GM12878 (cell line): ENCODE data around the gene THRB. TPM values are rescaled to one million over a fixed set of nuclear protein-coding genes. Genes with fewer than 3 reads are reported as not detected.
"Not testable (repeated sequence)": the region's sequence is repeated elsewhere in the genome, so short reads cannot be mapped to it uniquely, and the experiment has no call there.

Experiments
- ATAC-seq: fragments of 200-7000 bp; cut with Tn5 transposase; 3 replicates; pipeline ENCODE4 v1.9.1; 2020; ENCODE audit warnings: mild to moderate bottlenecking, moderate library complexity
- BruUV-seq: library from RNA; stranded (reverse); fragments of 400-500 nt; replicated peaks from 2 replicates; lab custom pipeline; 2021; lab: Mats Ljungman, UMichigan
- CTCF ChIA-PET: fragments of 300-600 bp; sonication (Branson Sonifier 250); formaldehyde crosslinking; extraction: SDS; loops from one replicate; lab custom pipeline; 2021; ENCODE audit warnings: inconsistent platforms; lab: Yijun Ruan, JAX
- POLR2A ChIA-PET: fragments of 350-600 bp; formaldehyde crosslinking; extraction: SDS; loops from one replicate; lab custom pipeline; 2021; ENCODE audit warnings: inconsistent platforms; lab: Charles Lee
- RAD21 ChIA-PET: fragments of 300-600 bp; sonication (Branson Sonifier 250); formaldehyde crosslinking; loops from one replicate; lab custom pipeline; 2023; ENCODE audit warnings: antibody characterized with exemption; ENCODE audit not compliant: unreplicated experiment; lab: Charles Lee
- SMC1A ChIA-PET: fragments of 300-600 bp; sonication (Branson Sonifier 250); formaldehyde crosslinking; loops from one replicate; lab custom pipeline; 2023; ENCODE audit not compliant: unreplicated experiment, uncharacterized antibody; lab: Charles Lee
- DNase-seq: peaks from one replicate; pipeline ENCODE4 v3.0.0-alpha.2; 2011; ENCODE audit warnings: low read depth, low spot score
- FAIRE-seq: peaks from 3 replicates; lab custom pipeline; 2011; peaks lifted over from hg19 to GRCh38; lab: Jason Lieb, UNC
- H2AFZ ChIP-seq: 2 replicates; pipeline ENCODE4 v1.6.0; 2011; ENCODE audit warnings: low read depth, low read length, control low read depth; ENCODE audit not compliant: control insufficient read depth
- H3K27ac ChIP-seq: 2 replicates; pipeline ENCODE4 v1.5.1; 2011; ENCODE audit warnings: control low read depth; ENCODE audit not compliant: control insufficient read depth, insufficient read depth
- H3K27me3 ChIP-seq, 2 experiments: replicated peaks in 1 of 2; 2 replicates each; pipeline versions ENCODE4 v1.6.0 to v1.6.1; 2011; ENCODE audit warnings: low read length in 1 of 2; ENCODE audit not compliant: control insufficient read depth in 2 of 2, insufficient read depth in 2 of 2
- H3K36me3 ChIP-seq, 2 experiments: 2 replicates each; pipeline ENCODE4 v1.5.1; 2011; ENCODE audit warnings: low read length in 1 of 2; ENCODE audit not compliant: control insufficient read depth in 2 of 2, insufficient read depth in 2 of 2
- H3K4me1 ChIP-seq: 2 replicates; pipeline ENCODE4 v1.6.1; 2011; ENCODE audit warnings: mild to moderate bottlenecking, low read length, moderate library complexity, mixed read lengths; ENCODE audit not compliant: control insufficient read depth, insufficient read depth
- H3K4me2 ChIP-seq: 2 replicates; pipeline ENCODE4 v1.6.0; 2011; ENCODE audit warnings: control low read depth; ENCODE audit not compliant: control insufficient read depth, insufficient read depth
- H3K4me3 ChIP-seq: fragments of 200-600 bp; sonication (generic); 2 replicates; pipeline ENCODE4 v1.5.1; 2016
- H3K79me2 ChIP-seq: 2 replicates; pipeline ENCODE4 v1.6.0; 2011; ENCODE audit warnings: low read length; ENCODE audit not compliant: control insufficient read depth, insufficient read depth
- H3K9ac ChIP-seq: 2 replicates; pipeline ENCODE4 v1.8.0; 2011; ENCODE audit warnings: low read length, control low read depth, mixed read lengths; ENCODE audit not compliant: control insufficient read depth, insufficient read depth
- H3K9me3 ChIP-seq: replicated peaks from 3 replicates; pipeline ENCODE4 v1.5.1; 2011; ENCODE audit warnings: mild to moderate bottlenecking, low read length; ENCODE audit not compliant: control insufficient read depth, insufficient read depth
- H4K20me1 ChIP-seq: 2 replicates; pipeline ENCODE4 v1.6.0; 2011; ENCODE audit not compliant: control insufficient read depth, insufficient read depth
- BACH1 ChIP-seq: fragments of 450-650 bp; IDR thresholded peaks from 2 replicates; pipeline ENCODE4 v1.6.1; 2017; ENCODE audit warnings: mild to moderate bottlenecking, borderline replicate concordance
- CHD4 ChIP-seq: fragments of 200-600 bp; sonication (generic); IDR thresholded peaks from 2 replicates; pipeline ENCODE4 v1.6.1; 2016; ENCODE audit warnings: mild to moderate bottlenecking
- STAT1 ChIP-seq: fragments of 450-650 bp; conservative IDR thresholded peaks from 2 replicates; pipeline ENCODE4 v1.6.1; 2014; ENCODE audit warnings: antibody characterized with exemption, mild to moderate bottlenecking
- SUZ12 ChIP-seq: fragments of 200-600 bp; sonication (generic); IDR thresholded peaks from one replicate; pipeline ENCODE4 v1.6.1; 2018; ENCODE audit warnings: antibody characterized with exemption, mild to moderate bottlenecking; ENCODE audit not compliant: unreplicated experiment
- ZNF384 ChIP-seq: IDR thresholded peaks from 2 replicates; pipeline ENCODE4 v1.6.1; 2012; ENCODE audit warnings: low read depth, mild to moderate bottlenecking, low read length, improper control_type of control experiment, borderline replicate concordance
- WGBS: methylation state at CpG from one replicate; pipeline ENCODE4 v1.1.6; 2016; ENCODE audit warnings: low lambda C conversion rate; ENCODE audit not compliant: insufficient replicate concordance, insufficient coverage; ENCODE audit errors: missing lambda C conversion rate; 5-methylcytosine and 5-hydroxymethylcytosine counted together
- in situ Hi-C: fragments of 300-500 bp; cut with MboI; formaldehyde crosslinking; loops from 9 replicates; pipeline ENCODE4 v1.14.3; 2018; ENCODE audit warnings: mixed read lengths
- intact Hi-C: fragments of 100-400 bp; cut with micrococcal nuclease; formaldehyde crosslinking; loops from one replicate; pipeline ENCODE4 v1.14.2; 2022; ENCODE audit not compliant: unreplicated experiment
- polyA plus RNA-seq, 11 experiments: library from polyadenylated mRNA; depleted of rRNA in 4 of 11; unstranded in 6 of 11; stranded (reverse) in 5 of 11; fragments of >200 nt; fragmentation: Nextera tagmentation in 4 of 11; fragmentation: Illumina TruSeq in 1 of 11; extraction: Ambion mirVana in 4 of 11; extraction: Trizol in 1 of 11; gene quantifications; 1 replicate in 1 of 11; 2 replicates in 10 of 11; pipeline versions ENCODE4 v1.2.1 to v1.2.3, GENCODE V29; 2011 to 2016; ENCODE audit warnings: inconsistent platforms in 2 of 11, missing spikeins in 2 of 11, low read depth in 1 of 11
- total RNA-seq, 4 experiments: library from RNA; depleted of rRNA in 3 of 4; stranded (reverse); fragments of >200 nt in 3 of 4; fragmentation: Illumina TruSeq in 1 of 4; extraction: Trizol in 1 of 4; gene quantifications; 2 replicates each; pipeline versions ENCODE4 v1.2.1 to v1.2.3, GENCODE V29; 2013 to 2021
- TF ChIP-seq, protein P1 (sequence below): fragments of 450-650 bp; conservative IDR thresholded peaks from 2 replicates; pipeline ENCODE4 v1.6.1; 2017; ENCODE audit warnings: mild to moderate bottlenecking, moderate library complexity
- TF ChIP-seq, protein P2 (sequence below): IDR thresholded peaks from 2 replicates; pipeline ENCODE4 v1.6.1; 2011; ENCODE audit warnings: low read depth, low read length, improper control_type of control experiment, borderline replicate concordance
- TF ChIP-seq, protein P3 (sequence below): fragments of 150-350 bp; IDR thresholded peaks from 2 replicates; pipeline ENCODE4 v1.6.1; 2016; ENCODE audit warnings: low read depth, low read length

The THRB gene
- total and polyA plus RNA-seq, 10 of the 15 experiments (the other 5 are each of a cell fraction or from before 2014, with no cell fraction given): 0.05 TPM; not detected in 9

DNA sequence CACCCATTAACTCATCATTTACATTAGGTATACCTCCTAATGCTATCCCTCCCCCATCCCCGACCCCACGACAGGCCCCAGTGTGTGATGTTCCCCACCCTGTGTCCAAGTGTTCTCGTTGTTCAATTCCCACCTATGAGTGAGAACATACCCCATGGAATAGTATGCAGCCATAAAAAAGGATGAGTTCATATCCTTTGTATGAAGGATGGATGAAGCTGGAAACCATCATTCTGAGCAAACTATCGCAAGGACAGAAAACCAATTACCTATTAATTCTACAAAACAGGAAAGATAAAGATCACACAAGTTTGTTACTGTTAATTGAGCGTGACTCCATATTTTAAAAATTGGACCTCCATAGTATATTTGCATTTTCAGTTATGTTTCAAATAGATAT lies 81.0 kb downstream of the THRB start:
- H3K79me2 ChIP-seq, H2AFZ ChIP-seq, H3K4me1 ChIP-seq, H3K4me2 ChIP-seq, intact Hi-C loops, FAIRE-seq, ATAC-seq, BruUV-seq, in situ Hi-C loops, RAD21 ChIA-PET, SMC1A ChIA-PET, H3K27me3 ChIP-seq, H4K20me1 ChIP-seq, H3K9me3 ChIP-seq, H3K36me3 ChIP-seq, DNase-seq, H3K9ac ChIP-seq, H3K27ac ChIP-seq, H3K4me3 ChIP-seq, POLR2A ChIA-PET: not testable (repeated sequence)
- 26% methylated on average over 5 of the region's 5 CpGs for WGBS
- CTCF ChIA-PET: interaction anchor here (1.7 kb wide), 1 partner anchor 12 kb away, joined by 4 read pairs; no protein-coding TSS in a partner anchor

DNA sequence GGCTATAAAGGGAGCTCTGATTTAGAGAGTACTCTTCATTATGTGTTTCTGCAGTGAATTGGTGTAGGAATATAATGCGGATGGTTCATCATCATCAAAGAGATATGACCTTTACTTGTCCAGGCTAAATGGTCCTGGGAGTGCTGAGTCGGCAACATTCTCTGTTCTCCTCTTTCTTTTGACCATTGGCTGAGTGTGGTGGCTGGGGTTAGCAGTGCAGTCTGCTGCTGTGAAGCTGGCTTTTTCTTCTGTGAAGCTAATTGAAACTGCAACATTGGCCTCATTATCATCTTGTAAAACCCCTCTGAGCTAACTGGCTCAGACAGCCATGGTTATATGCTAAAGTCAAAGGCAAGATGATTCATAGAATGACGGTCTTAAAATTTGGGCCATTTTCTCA lies 83.8 kb downstream of the THRB start:
- H3K27me3 ChIP-seq: no peaks in the 10 kb centered on the region
- H3K9me3 ChIP-seq: no peaks in the 10 kb centered on the region
- SMC1A ChIA-PET: no interaction called here
- H2AFZ ChIP-seq: no peak overlapping the region
- in situ Hi-C loops: no loop called here
- no peaks in the 10 kb centered on the region for H4K20me1 ChIP-seq
- H3K9ac ChIP-seq: no peak overlapping the region
- POLR2A ChIA-PET: no interaction called here
- no peaks in the 10 kb centered on the region for H3K79me2 ChIP-seq
- BruUV-seq: no TSS peak
- intact Hi-C loops: no loop called here
- ATAC-seq (no peak), FAIRE-seq (no peak), DNase-seq (no peak)
- H3K27ac ChIP-seq: no peak overlapping the region
- H3K4me1 ChIP-seq: no peaks in the 10 kb centered on the region
- TF ChIP-seq, protein P1, sequence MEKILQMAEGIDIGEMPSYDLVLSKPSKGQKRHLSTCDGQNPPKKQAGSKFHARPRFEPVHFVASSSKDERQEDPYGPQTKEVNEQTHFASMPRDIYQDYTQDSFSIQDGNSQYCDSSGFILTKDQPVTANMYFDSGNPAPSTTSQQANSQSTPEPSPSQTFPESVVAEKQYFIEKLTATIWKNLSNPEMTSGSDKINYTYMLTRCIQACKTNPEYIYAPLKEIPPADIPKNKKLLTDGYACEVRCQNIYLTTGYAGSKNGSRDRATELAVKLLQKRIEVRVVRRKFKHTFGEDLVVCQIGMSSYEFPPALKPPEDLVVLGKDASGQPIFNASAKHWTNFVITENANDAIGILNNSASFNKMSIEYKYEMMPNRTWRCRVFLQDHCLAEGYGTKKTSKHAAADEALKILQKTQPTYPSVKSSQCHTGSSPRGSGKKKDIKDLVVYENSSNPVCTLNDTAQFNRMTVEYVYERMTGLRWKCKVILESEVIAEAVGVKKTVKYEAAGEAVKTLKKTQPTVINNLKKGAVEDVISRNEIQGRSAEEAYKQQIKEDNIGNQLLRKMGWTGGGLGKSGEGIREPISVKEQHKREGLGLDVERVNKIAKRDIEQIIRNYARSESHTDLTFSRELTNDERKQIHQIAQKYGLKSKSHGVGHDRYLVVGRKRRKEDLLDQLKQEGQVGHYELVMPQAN: no peak
- TF ChIP-seq STAT1 (no peak), ZNF384 (no peak), BACH1 (no peak), SUZ12 (no peak), CHD4 (no peak)
- TF ChIP-seq, protein P2, sequence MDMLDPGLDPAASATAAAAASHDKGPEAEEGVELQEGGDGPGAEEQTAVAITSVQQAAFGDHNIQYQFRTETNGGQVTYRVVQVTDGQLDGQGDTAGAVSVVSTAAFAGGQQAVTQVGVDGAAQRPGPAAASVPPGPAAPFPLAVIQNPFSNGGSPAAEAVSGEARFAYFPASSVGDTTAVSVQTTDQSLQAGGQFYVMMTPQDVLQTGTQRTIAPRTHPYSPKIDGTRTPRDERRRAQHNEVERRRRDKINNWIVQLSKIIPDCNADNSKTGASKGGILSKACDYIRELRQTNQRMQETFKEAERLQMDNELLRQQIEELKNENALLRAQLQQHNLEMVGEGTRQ: no peak
- TF ChIP-seq, protein P3, sequence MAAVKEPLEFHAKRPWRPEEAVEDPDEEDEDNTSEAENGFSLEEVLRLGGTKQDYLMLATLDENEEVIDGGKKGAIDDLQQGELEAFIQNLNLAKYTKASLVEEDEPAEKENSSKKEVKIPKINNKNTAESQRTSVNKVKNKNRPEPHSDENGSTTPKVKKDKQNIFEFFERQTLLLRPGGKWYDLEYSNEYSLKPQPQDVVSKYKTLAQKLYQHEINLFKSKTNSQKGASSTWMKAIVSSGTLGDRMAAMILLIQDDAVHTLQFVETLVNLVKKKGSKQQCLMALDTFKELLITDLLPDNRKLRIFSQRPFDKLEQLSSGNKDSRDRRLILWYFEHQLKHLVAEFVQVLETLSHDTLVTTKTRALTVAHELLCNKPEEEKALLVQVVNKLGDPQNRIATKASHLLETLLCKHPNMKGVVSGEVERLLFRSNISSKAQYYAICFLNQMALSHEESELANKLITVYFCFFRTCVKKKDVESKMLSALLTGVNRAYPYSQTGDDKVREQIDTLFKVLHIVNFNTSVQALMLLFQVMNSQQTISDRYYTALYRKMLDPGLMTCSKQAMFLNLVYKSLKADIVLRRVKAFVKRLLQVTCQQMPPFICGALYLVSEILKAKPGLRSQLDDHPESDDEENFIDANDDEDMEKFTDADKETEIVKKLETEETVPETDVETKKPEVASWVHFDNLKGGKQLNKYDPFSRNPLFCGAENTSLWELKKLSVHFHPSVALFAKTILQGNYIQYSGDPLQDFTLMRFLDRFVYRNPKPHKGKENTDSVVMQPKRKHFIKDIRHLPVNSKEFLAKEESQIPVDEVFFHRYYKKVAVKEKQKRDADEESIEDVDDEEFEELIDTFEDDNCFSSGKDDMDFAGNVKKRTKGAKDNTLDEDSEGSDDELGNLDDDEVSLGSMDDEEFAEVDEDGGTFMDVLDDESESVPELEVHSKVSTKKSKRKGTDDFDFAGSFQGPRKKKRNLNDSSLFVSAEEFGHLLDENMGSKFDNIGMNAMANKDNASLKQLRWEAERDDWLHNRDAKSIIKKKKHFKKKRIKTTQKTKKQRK: no peak
- H3K4me3 ChIP-seq: no peak overlapping the region
- 31% methylated on average over 3 of the region's 3 CpGs for whole genome bisulfite sequencing
- CTCF ChIA-PET: interaction anchor here (0.9 kb wide), 1 partner anchor 17 kb away, joined by 3 read pairs; no protein-coding TSS in a partner anchor
- H3K36me3 ChIP-seq: no peaks in the 10 kb centered on the region
- RAD21 ChIA-PET: no interaction called here
- H3K4me2 ChIP-seq: no peak overlapping the region
